ENCODE measurements around the gene PPP3CA. TPM values are rescaled to one million over a fixed set of nuclear protein-coding genes. Genes with fewer than 3 reads are reported as not detected.

PPP3CA gene
- total RNA-seq, 4 donors from 2014 or later, result 19.0 to 39.6 (median 20.3) TPM

- Histone ChIP-seq H3K4me1 (no peaks in the 10 kb centered on the region), H3K36me3 (peaks cover 0 to 7% (median 0%) of the 10 kb centered on the region in 3 donors), H3K4me3 (no peak overlapping the region), H3K9me3 (no peaks in the 10 kb centered on the region), H3K27me3 (no peaks in the 10 kb centered on the region), H3K27ac (no peak overlapping the region)
- no peak for DNase-seq
- no peak for TF ChIP-seq POLR2A (IDR thresholded peaks at IDR 0.05)
- TF ChIP-seq, protein P1, sequence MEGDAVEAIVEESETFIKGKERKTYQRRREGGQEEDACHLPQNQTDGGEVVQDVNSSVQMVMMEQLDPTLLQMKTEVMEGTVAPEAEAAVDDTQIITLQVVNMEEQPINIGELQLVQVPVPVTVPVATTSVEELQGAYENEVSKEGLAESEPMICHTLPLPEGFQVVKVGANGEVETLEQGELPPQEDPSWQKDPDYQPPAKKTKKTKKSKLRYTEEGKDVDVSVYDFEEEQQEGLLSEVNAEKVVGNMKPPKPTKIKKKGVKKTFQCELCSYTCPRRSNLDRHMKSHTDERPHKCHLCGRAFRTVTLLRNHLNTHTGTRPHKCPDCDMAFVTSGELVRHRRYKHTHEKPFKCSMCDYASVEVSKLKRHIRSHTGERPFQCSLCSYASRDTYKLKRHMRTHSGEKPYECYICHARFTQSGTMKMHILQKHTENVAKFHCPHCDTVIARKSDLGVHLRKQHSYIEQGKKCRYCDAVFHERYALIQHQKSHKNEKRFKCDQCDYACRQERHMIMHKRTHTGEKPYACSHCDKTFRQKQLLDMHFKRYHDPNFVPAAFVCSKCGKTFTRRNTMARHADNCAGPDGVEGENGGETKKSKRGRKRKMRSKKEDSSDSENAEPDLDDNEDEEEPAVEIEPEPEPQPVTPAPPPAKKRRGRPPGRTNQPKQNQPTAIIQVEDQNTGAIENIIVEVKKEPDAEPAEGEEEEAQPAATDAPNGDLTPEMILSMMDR (IDR thresholded peaks at IDR 0.05), result no peak
Observed at GRCh38 chr4:101076032-101076431, 271.3 kb downstream of the PPP3CA start.

- no peak for TF ChIP-seq POLR2A (IDR thresholded peaks at IDR 0.05)
- Histone ChIP-seq H3K27me3 (no peaks in the 10 kb centered on the region), H3K4me1 (no peaks in the 10 kb centered on the region), H3K9me3 (no peaks in the 10 kb centered on the region), H3K36me3 (peaks cover 0 to 7% (median 0%) of the 10 kb centered on the region in 3 donors), H3K27ac (no peak overlapping the region), H3K4me3 (no peak overlapping the region)
- DNase-seq, result no peak
Observed at GRCh38 chr4:101075536-101075935, 271.8 kb downstream of the PPP3CA start.

- no peaks in the 10 kb centered on the region for H3K4me1 ChIP-seq
- H3K36me3 ChIP-seq, result peaks cover 0 to 2% (median 0%) of the 10 kb centered on the region in 3 donors
- H3K27me3 ChIP-seq, result no peaks in the 10 kb centered on the region
- TF ChIP-seq, protein P1 (IDR thresholded peaks at IDR 0.05), result no peak
- no peak for TF ChIP-seq POLR2A (IDR thresholded peaks at IDR 0.05)
- no peak overlapping the region for H3K4me3 ChIP-seq
- H3K9me3 ChIP-seq, result no peaks in the 10 kb centered on the region
- DNase-seq, result no peak
- H3K27ac ChIP-seq, result no peak overlapping the region
Observed at GRCh38 chr4:101074326-101074725, 273.0 kb downstream of the PPP3CA start.

GRCh38 chr4:101071241-101071640, 276.1 kb downstream of the PPP3CA start:
- DNase-seq, result no peak
- no peak for TF ChIP-seq POLR2A (IDR thresholded peaks at IDR 0.05)
- TF ChIP-seq, protein P1 (IDR thresholded peaks at IDR 0.05), result no peak
- Histone ChIP-seq H3K27ac (no peak overlapping the region), H3K27me3 (no peaks in the 10 kb centered on the region), H3K9me3 (no peaks in the 10 kb centered on the region), H3K36me3 (no peaks in the 10 kb centered on the region), H3K4me3 (no peak overlapping the region), H3K4me1 (no peaks in the 10 kb centered on the region)

- H3K9me3 ChIP-seq, result no peaks in the 10 kb centered on the region
- TF ChIP-seq, protein P1 (IDR thresholded peaks at IDR 0.05), result no peak
- TF ChIP-seq POLR2A (IDR thresholded peaks at IDR 0.05), result no peak
- no peak for DNase-seq
Observed at GRCh38 chr4:101068115-101068514, 279.2 kb downstream of the PPP3CA start.

GRCh38 chr4:101067383-101067782, 279.9 kb downstream of the PPP3CA start:
- Histone ChIP-seq H3K36me3 (no peaks in the 10 kb centered on the region), H3K27ac (no peak overlapping the region), H3K4me3 (no peak overlapping the region), H3K4me1 (no peaks in the 10 kb centered on the region), H3K9me3 (no peaks in the 10 kb centered on the region), H3K27me3 (no peaks in the 10 kb centered on the region)
- no peak for DNase-seq
- TF ChIP-seq, protein P1 (IDR thresholded peaks at IDR 0.05), result no peak
- no peak for TF ChIP-seq POLR2A (IDR thresholded peaks at IDR 0.05)

More at GRCh38 chr4:101068115-101068514, 279.2 kb downstream of the PPP3CA start:
- Histone ChIP-seq H3K4me3 (no peak overlapping the region), H3K27ac (no peak overlapping the region), H3K27me3 (no peaks in the 10 kb centered on the region), H3K4me1 (no peaks in the 10 kb centered on the region), H3K36me3 (no peaks in the 10 kb centered on the region)

Measured in Peyer's patch (tissue), 4 donors.